OCI-LY7 (cell line): ENCODE measurements around the gene TMED1.

ENCODE experiments used
- EZH2phosphoT487 ChIP-seq: fragments of 200-600 bp; sonication (generic); IDR thresholded peaks from 2 replicates; pipeline ENCODE4 v1.6.1; 2018; ENCODE audit warnings: low read depth, borderline replicate concordance, mild to moderate bottlenecking, mixed run types, antibody characterized with exemption, low read length, moderate library complexity, mixed read lengths
- TF ChIP-seq, protein P1 (sequence below): fragments of 200-600 bp; sonication (generic); conservative IDR thresholded peaks from 2 replicates; pipeline ENCODE4 v1.5.1; 2014; ENCODE audit warnings: mild to moderate bottlenecking, antibody characterized with exemption, low read length, moderate library complexity, mixed read lengths

GRCh38 chr19:10862561-10863106, 26.6 kb upstream of the TMED1 start:
- TF ChIP-seq, protein P1, sequence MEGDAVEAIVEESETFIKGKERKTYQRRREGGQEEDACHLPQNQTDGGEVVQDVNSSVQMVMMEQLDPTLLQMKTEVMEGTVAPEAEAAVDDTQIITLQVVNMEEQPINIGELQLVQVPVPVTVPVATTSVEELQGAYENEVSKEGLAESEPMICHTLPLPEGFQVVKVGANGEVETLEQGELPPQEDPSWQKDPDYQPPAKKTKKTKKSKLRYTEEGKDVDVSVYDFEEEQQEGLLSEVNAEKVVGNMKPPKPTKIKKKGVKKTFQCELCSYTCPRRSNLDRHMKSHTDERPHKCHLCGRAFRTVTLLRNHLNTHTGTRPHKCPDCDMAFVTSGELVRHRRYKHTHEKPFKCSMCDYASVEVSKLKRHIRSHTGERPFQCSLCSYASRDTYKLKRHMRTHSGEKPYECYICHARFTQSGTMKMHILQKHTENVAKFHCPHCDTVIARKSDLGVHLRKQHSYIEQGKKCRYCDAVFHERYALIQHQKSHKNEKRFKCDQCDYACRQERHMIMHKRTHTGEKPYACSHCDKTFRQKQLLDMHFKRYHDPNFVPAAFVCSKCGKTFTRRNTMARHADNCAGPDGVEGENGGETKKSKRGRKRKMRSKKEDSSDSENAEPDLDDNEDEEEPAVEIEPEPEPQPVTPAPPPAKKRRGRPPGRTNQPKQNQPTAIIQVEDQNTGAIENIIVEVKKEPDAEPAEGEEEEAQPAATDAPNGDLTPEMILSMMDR: no peak
- no peak for TF ChIP-seq EZH2phosphoT487
